GM18861 (cell line): ENCODE data around the gene KPNA3.
"Not testable (repeated sequence)": the region's sequence is repeated elsewhere in the genome, so short reads cannot be mapped to it uniquely, and the experiment has no call there.

ENCODE experiments used
- ATAC-seq: cut with Tn5 transposase; IDR thresholded peaks from one replicate; pipeline ENCODE4 v1.9.1; 2021; ENCODE audit not compliant: unreplicated experiment

Gene KPNA3, protein sequence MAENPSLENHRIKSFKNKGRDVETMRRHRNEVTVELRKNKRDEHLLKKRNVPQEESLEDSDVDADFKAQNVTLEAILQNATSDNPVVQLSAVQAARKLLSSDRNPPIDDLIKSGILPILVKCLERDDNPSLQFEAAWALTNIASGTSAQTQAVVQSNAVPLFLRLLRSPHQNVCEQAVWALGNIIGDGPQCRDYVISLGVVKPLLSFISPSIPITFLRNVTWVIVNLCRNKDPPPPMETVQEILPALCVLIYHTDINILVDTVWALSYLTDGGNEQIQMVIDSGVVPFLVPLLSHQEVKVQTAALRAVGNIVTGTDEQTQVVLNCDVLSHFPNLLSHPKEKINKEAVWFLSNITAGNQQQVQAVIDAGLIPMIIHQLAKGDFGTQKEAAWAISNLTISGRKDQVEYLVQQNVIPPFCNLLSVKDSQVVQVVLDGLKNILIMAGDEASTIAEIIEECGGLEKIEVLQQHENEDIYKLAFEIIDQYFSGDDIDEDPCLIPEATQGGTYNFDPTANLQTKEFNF

DNA sequence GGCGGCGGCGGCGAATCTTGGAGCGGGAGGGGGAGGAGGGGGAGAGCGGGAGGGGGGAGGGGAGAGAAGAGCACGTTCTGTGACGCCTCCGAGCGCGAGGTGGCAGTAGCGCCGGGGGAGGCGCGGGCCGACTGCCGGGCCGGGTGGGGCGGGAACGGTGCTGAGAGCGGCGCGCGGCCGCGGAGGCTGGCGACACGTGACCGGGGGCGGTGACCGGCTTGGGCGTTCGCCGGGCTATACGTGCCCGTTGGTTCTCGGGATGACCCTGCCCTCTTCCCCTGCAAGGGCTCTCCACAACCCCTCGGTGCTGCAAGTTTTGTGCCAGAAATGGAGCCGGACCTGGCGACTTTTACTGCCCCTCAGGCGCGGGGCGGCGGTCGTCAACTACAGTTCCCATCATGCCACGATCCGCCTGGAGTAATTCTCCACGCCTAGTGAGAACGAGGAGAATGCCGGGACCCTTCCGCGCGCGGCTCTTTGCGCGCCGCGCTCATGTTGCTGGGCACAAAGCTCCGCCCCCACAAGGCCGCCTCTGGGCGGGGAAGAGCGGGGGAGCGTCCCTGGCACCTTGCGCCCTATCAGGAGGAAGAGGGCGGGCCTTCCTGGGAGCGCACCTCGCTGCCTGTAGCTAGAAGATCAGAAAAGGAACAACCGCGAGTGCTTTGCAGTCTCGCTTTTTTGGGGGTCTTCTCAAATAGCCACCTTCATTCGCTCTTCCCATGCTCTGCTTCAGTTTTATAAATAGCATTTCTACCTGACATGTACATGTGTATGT, at the start of gene KPNA3:
Gene KPNA3 (minus strand): TSS at position 133 of the 775 bp plus-strand sequence. CDS start 176 bp downstream, outside the sequence.
- ATAC-seq: peak; percentile 81

GRCh38 chr13:49841964-49842363, 49.5 kb upstream of the KPNA3 start:
- no peak for ATAC-seq

DNA sequence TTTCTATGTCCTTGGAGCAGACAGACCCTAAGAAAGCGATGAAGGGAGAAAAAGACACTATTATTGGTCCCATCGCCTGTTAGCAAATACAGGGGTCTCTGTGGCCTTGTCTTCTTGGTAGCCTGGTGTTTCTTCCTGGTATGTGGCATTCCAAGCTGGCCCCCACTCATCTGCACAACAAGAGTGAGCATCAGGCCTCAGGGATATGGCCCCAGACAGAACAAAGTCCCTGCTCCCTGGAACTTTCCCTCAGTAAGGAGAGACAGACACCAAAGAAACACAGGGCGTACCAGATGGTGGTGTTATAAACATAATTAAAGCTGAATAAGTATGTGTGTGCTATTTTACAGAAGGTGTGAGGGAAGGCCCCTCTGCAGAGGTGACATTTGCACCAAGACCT, 48.2 kb upstream of the KPNA3 start:
- ATAC-seq: no peak

- ATAC-seq: no peak
These were observed 47.8 kb upstream of the KPNA3 start for GRCh38 chr13:49840266-49840665.

GRCh38 chr13:49838989-49839388, 46.5 kb upstream of the KPNA3 start:
- no peak for ATAC-seq

DNA sequence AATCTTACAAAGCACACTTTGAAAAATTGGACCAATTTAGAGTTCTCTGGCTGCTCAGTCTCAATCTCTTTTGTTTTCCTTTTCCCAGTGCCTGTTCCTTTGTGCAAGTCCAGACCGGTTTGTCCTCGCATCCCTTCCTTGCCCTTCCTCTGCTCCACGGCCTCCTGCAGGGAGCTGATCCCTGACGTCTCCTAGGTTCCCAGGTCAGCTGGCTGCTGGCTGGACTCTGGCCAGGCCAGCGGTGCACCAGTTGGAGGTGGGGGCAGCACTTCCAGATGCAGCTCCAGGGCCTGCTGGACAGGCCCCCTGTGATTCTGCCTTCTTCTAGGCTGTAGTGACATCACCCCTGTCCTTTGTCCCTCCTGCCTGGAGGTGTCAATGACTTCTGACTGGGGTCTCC, 44.0 kb upstream of the KPNA3 start:
- no peak for ATAC-seq

DNA sequence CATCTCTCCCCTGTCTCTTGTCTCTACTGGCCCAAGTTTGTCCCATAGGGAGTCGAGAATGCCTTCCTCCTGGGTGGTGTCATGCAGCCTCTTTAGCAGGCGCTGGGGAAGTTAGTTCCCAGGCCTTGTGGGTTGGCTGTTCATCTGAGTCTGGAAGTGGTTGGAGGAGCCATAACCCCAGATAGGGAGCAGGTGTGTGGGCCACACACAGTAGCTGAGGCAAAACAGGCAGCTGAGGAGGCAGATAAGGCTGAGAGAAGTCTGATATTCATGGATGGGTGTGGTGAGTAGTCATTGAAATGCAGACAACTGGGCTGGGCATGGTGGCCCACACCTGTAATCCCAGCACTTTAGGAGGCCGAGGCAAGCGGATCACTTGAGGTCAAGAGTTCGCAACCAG, 40.9 kb upstream of the KPNA3 start:
- ATAC-seq: no peak

DNA sequence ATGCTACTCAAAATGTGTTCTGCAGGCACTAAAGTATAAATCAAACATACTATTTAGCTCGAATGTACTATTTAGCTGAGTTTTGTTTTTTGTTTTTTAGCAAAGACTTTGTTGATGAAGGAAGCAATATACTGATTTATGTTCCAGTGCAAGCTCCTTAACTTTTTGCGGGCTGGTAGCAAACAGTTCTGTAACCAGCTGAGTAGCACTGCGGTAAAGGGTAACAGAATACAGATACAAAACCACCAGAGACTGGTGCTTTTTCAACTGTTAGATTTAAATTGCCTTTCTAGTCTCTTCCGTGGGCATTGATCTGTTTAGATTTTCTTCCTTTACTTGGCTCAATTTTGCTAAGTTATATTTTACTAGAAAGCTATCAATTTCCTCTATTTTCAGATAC, 39.0 kb upstream of the KPNA3 start:
- no peak for ATAC-seq

GRCh38 chr13:49830721-49831120, 38.2 kb upstream of the KPNA3 start:
- no peak for ATAC-seq

- no peak for ATAC-seq
These were observed 37.2 kb upstream of the KPNA3 start for GRCh38 chr13:49829715-49830114.

DNA sequence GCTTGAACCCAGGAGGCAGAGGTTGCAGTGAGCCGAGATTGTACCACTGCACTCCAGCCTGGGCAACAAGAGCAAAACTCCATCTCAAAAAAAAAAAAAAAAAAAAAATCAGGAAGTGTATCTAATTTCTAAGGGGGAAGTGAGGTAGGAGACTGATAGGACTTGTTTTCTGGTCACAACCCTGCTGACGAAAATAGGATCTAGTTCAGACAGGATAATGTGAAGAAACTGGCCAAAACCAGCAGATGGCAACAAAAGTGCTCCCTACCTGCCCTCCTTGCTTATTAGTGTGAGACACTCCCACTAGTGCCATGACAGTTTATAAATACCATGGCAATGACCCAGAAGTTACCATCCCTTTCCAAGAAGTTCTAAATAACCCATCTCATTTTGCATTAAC, 36.0 kb upstream of the KPNA3 start:
- ATAC-seq: no peak

GRCh38 chr13:49827891-49828290, 35.4 kb upstream of the KPNA3 start:
- ATAC-seq: no peak

- ATAC-seq: no peak
These were observed 34.9 kb upstream of the KPNA3 start for GRCh38 chr13:49827336-49827735.

- no peak for ATAC-seq
These were observed 28.9 kb upstream of the KPNA3 start for GRCh38 chr13:49821216-49822009.

GRCh38 chr13:49820591-49821215, 28.2 kb upstream of the KPNA3 start:
- ATAC-seq: no peak

GRCh38 chr13:49816047-49816446, 23.6 kb upstream of the KPNA3 start:
- ATAC-seq: not testable (repeated sequence)

DNA sequence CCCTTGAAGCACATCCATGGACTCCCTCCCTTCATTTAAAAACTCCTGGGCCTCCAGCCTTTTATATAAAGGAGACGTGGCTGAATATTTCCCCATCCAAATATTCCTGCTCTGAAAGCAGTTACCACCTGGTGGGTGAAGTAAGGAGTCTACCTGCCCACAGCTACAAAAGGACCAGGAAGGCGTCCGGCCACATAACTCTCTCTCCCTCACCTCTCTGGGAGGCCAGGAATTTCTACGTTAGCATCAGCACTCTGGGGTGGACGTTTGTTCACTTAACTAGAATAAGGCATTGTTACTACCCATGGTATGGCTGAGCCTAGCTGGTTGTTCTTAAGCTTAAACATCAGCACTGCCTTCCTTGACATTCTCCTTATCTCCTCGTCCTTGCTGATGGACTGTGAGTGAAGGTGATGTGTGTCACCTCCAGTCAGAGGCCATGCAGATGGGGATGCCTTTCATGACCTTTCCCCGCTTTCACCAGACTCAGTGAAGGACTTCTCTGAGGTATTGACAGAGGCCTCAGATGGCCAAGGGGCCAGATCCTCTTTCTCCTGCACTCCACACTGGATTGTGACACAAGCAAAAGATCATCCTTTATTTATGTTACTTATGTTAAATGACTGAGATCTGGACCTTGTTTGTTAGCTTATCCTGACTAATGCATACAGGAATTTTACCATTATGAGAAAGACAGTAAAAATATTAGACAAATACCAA, 22.2 kb upstream of the KPNA3 start:
- no peak for ATAC-seq

DNA sequence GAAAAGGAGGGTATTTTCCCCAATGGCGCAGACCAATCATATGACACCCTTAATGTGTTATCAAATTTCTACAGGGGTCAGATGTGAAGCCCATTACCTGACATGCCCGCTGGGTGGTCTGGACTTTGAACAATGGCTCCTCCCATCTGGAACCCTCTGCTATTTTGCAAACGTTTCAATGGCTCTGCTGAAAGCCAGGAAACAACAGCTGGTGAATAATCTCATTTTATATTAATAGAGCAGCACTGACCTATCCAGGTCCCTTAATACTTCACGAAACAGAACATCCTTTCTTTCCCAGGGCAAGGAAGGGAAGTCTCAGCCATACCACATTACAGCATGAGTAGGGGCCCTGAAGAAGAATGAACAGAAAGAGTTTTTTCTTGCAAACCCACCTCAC, 20.3 kb upstream of the KPNA3 start:
- no peak for ATAC-seq

DNA sequence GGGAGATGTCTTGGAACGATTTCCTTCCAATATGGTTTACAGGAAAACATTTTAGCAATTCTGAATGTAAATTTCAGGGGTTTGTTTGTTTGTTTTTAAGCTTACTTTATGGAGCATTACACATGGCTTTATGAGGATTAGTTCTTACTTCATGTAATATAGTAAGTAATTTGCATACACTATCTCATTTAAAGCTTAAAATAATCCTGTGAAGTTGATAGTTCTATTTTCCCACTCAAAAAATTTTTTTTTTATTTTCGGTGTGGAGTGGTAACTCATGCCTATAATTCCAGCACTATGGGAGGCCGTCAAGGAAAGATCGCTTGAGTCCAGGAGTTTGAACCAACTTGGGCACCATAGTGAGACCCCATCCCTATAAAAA, 19.0 kb upstream of the KPNA3 start:
- ATAC-seq: no peak
